Fibroblast of the aortic adventitia (primary cell): ENCODE measurements around the gene PAXIP1. TPM values are rescaled to one million over a fixed set of nuclear protein-coding genes. Genes with fewer than 3 reads are reported as not detected.

Experiments used
- DNase-seq: peaks from one replicate; pipeline ENCODE4 v3.0.0-alpha.2; 2010; ENCODE audit warnings: low read depth
- H3K4me3 ChIP-seq: 2 replicates; pipeline ENCODE4 v1.5.1; 2011; ENCODE audit warnings: low read depth, mild to moderate bottlenecking, control low read depth, low read length, moderate library complexity
- CTCF ChIP-seq: IDR thresholded peaks from 2 replicates; pipeline ENCODE4 v1.5.1; 2011; ENCODE audit warnings: mild to moderate bottlenecking, low read length, control low read depth, inconsistent platforms; ENCODE audit not compliant: insufficient read depth
- total RNA-seq: library from RNA; depleted of rRNA; stranded (reverse); fragments of >200 nt; gene quantifications from 2 replicates; pipeline ENCODE4 v1.2.3, GENCODE V29; 2012; ENCODE audit warnings: low replicate concordance

Gene PAXIP1
- total RNA-seq, 1 donor: 12.2 TPM

DNA sequence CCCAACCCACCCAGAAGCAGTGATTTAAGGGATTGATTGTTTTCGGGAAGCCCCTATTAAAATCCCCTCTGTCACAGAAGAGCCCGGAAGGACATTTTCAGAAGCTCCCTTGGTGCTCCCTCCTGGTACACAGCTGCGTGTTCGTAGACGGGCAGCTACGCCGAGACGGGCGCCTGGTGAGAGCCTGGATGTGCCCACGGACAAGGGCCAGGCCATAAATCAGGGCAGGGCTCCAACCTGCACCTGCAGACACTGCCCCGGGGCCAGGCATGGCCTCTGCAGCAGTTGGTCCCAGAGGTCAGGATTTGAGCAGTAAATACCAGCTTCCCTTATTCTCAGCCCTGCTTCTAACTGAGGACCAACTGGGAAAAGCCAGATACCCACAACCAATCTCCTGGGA is 106.8 kb downstream of the PAXIP1 start:
- TF ChIP-seq CTCF: no peak
- no peak overlapping the region for H3K4me3 ChIP-seq
- DNase-seq: no peak

Other genes with a start within 250 kb of the PAXIP1 start
- gene HTR5A, start 67.2 kb upstream of the PAXIP1 start, total RNA-seq: not detected in 2 replicates